GM23248 (cell line): ENCODE data around the gene RXRB. TPM values are rescaled to one million over a fixed set of nuclear protein-coding genes. Genes with fewer than 3 reads are reported as not detected.

Experiments
- DNase-seq: peaks from one replicate; pipeline ENCODE4 v3.0.0-alpha.2; 2015
- H2AFZ ChIP-seq: fragments of 200-600 bp; sonication (generic); 2 replicates; pipeline ENCODE4 v1.6.1; 2016; ENCODE audit warnings: antibody characterized with exemption
- H3F3A ChIP-seq: fragments of 200-600 bp; sonication (generic); 2 replicates; pipeline ENCODE4 v1.6.1; 2016; ENCODE audit warnings: mild to moderate bottlenecking, antibody characterized with exemption, mixed run types; ENCODE audit not compliant: insufficient read depth
- H3K27ac ChIP-seq: fragments of 200-600 bp; sonication (generic); 2 replicates; pipeline ENCODE4 v1.5.1; 2016; ENCODE audit warnings: mild to moderate bottlenecking
- H3K27me3 ChIP-seq: fragments of 200-600 bp; sonication (generic); replicated peaks from 2 replicates; pipeline ENCODE4 v1.6.1; 2016; ENCODE audit warnings: mild to moderate bottlenecking; ENCODE audit not compliant: insufficient read depth
- H3K36me3 ChIP-seq: fragments of 200-600 bp; sonication (generic); 2 replicates; pipeline ENCODE4 v1.6.1; 2016; ENCODE audit warnings: low read depth, mild to moderate bottlenecking
- H3K4me1 ChIP-seq: fragments of 200-600 bp; sonication (generic); 2 replicates; pipeline ENCODE4 v1.6.1; 2016; ENCODE audit warnings: mild to moderate bottlenecking; ENCODE audit not compliant: insufficient read depth
- H3K4me2 ChIP-seq: fragments of 200-600 bp; sonication (generic); one replicate; pipeline ENCODE4 v1.6.1; 2016; ENCODE audit warnings: mild to moderate bottlenecking; ENCODE audit not compliant: unreplicated experiment
- H3K4me3 ChIP-seq: fragments of 200-600 bp; sonication (generic); 2 replicates; pipeline ENCODE4 v1.5.1; 2016; ENCODE audit warnings: mild to moderate bottlenecking
- H3K79me2 ChIP-seq: fragments of 200-600 bp; sonication (generic); 2 replicates; pipeline ENCODE4 v1.6.1; 2016; ENCODE audit warnings: mild to moderate bottlenecking; ENCODE audit not compliant: insufficient read depth
- H3K9ac ChIP-seq: fragments of 200-600 bp; sonication (generic); 2 replicates; pipeline ENCODE4 v1.6.1; 2016; ENCODE audit warnings: mild to moderate bottlenecking
- H3K9me2 ChIP-seq: fragments of 200-600 bp; sonication (generic); 2 replicates; pipeline ENCODE4 v1.6.1; 2016; ENCODE audit warnings: mixed run types, mild to moderate bottlenecking, moderate library complexity; ENCODE audit not compliant: insufficient read depth
- H3K9me3 ChIP-seq: fragments of 200-600 bp; sonication (generic); one replicate; pipeline ENCODE4 v1.6.1; 2017; ENCODE audit warnings: low read depth
- H4K20me1 ChIP-seq: fragments of 200-600 bp; sonication (generic); 2 replicates; pipeline ENCODE4 v1.6.0; 2016; ENCODE audit not compliant: insufficient read depth
- EZH2 ChIP-seq: fragments of 200-600 bp; sonication (generic); IDR thresholded peaks from 2 replicates; pipeline ENCODE4 v1.6.1; 2018; ENCODE audit warnings: antibody characterized with exemption, mild to moderate bottlenecking; ENCODE audit not compliant: insufficient read depth, poor library complexity, severe bottlenecking
- EZH2phosphoT487 ChIP-seq: fragments of 200-600 bp; sonication (generic); IDR thresholded peaks from 2 replicates; pipeline ENCODE4 v1.6.1; 2018; ENCODE audit warnings: antibody characterized with exemption, moderate library complexity, mild to moderate bottlenecking, low read depth; ENCODE audit not compliant: insufficient read depth
- WGBS, 2 experiments: methylation state at CpG; one replicate each; pipeline ENCODE4 v1.1.6; 2015 to 2017; ENCODE audit warnings: low lambda C conversion rate in 2 of 2, low coverage in 1 of 2; ENCODE audit errors: missing lambda C conversion rate in 2 of 2; 5-methylcytosine and 5-hydroxymethylcytosine counted together
- in situ Hi-C: fragments of 300-500 bp; cut with MboI; formaldehyde crosslinking; loops from 2 replicates; pipeline ENCODE4 v1.15.0; 2020
- polyA plus RNA-seq: library from polyadenylated mRNA; unstranded; fragments of >200 nt; fragmentation: Nextera tagmentation; extraction: Ambion mirVana; gene quantifications from 2 replicates; pipeline ENCODE4 v1.2.1, GENCODE V29; 2016
- total RNA-seq: library from RNA; depleted of rRNA; stranded (reverse); fragments of >200 nt; shearing (Covaris generic); gene quantifications from 2 replicates; pipeline ENCODE4 v1.2.3, GENCODE V29; 2014; rRNA removed

RXRB gene
- total RNA-seq (27.7 and 28.8 TPM in 2 replicates), polyA plus RNA-seq (28.1 and 28.9 TPM in 2 replicates)

DNA sequence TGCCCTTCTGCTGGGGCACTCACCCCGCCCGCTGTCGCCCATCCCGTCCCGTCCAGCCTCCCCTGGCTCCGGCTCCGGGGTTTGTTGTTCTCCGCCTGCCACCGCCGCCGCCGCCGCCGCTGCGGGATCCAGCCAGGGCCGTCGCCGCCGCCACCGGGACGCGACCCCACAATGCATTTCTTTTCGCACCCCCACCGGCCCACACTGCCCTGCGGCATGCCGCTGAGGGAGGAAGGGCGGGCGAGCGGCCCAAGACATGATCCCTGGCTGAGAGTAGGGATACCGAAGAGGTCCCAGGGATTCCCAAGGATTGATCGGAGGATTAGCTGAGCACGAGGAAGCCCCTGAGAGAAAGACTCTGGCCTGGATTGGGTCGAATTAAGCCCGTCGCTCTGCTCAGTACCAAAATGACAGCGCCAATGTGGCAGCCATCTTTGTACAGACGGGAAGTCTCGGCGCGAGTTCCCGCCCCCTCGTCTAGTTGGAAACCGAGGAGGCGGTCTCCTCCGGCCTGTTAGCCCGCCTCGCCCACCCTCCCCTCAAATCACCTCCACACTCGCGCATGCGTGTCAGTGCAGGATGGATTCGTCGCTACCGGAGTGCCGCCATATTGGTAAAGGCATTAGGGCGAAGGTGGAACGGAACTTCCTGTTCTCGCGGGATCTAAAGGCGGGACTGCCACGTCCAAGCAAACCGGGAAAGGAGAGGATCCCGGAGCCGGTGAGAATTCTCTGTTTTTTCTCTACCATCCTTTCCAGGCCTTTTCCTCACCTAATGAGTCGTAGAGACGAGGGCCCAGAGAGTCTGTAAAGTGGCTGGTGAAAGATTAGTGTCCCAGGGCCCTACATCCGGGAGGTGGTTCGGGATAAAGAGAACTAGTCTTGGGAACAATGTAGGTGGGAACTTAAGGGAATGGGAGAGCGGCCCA is at the start of gene RXRB, which contains the start of gene SLC39A7:
TSS of gene RXRB (minus strand) at position 447 of the 928 bp plus-strand sequence. CDS start at position 258, 189 bp downstream.
TSS of gene SLC39A7 (plus strand) at position 649 of the 928 bp plus-strand sequence. CDS start 379 bp downstream, outside the sequence.
- H3K9ac ChIP-seq = peak within 1 kb of the TSS; percentile 100
- peak within 1 kb of the TSS; percentile 99 for H3K4me3 ChIP-seq
- H4K20me1 ChIP-seq = no peaks in the 10 kb centered on the region; the same call in 1 of the 2 replicates
- WGBS, 2 experiments = 1% methylated on average over 49 to 68 of the region's 68 CpGs
- H3K79me2 ChIP-seq = peaks cover 74% of the 10 kb centered on the region
- H3K36me3 ChIP-seq = peaks cover 17% of the 10 kb centered on the region
- no peaks in the 10 kb centered on the region for H3K27me3 ChIP-seq
- H3K4me2 ChIP-seq = peak within 1 kb of the TSS; percentile 100
- DNase-seq = peak; percentile 100
- H3K9me3 ChIP-seq = no peaks in the 10 kb centered on the region
- in situ Hi-C loops = no loop called here
- H3F3A ChIP-seq = peaks cover 42% of the 10 kb centered on the region
- H3K4me1 ChIP-seq = peaks cover 22% of the 10 kb centered on the region
- H2AFZ ChIP-seq = peak within 1 kb of the TSS; percentile 77
- H3K9me2 ChIP-seq = no peaks in the 10 kb centered on the region
- TF ChIP-seq EZH2 (no peak), EZH2phosphoT487 (no peak)
- peak within 1 kb of the TSS; percentile 99 for H3K27ac ChIP-seq

GRCh38 chr6:33249732-33250630 is 49.5 kb upstream of the RXRB start:
- WGBS, 2 experiments = 1 to 2% methylated on average over 15 of the region's 15 CpGs
- Histone ChIP-seq H3K4me2 (peak overlapping the region; percentile 88), H3K9me3 (no peaks in the 10 kb centered on the region), H4K20me1 (no peaks in the 10 kb centered on the region), H3K9me2 (no peaks in the 10 kb centered on the region), H3K4me1 (peaks cover 45% of the 10 kb centered on the region), H3K4me3 (peak overlapping the region; percentile 78), H3K36me3 (no peaks in the 10 kb centered on the region), H3F3A (peaks cover 36% of the 10 kb centered on the region), H3K27ac (peak overlapping the region; percentile 98), H3K27me3 (no peaks in the 10 kb centered on the region), H3K79me2 (peaks cover 14% of the 10 kb centered on the region), H3K9ac (peak overlapping the region; percentile 94), H2AFZ (peak overlapping the region; percentile 61)
- TF ChIP-seq EZH2 = no peak
- TF ChIP-seq EZH2phosphoT487 = no peak
- in situ Hi-C loops = loop anchor here (10.0 kb wide), 1 partner anchor 235 kb away; no protein-coding TSS in a partner anchor
- DNase-seq = peak; percentile 95

GRCh38 chr6:33248932-33249731 is 48.7 kb upstream of the RXRB start:
- Histone ChIP-seq H3K9ac (peak overlapping the region; percentile 95), H3K4me1 (peaks cover 45% of the 10 kb centered on the region), H3K9me3 (no peaks in the 10 kb centered on the region), H4K20me1 (no peaks in the 10 kb centered on the region), H3K4me3 (peak overlapping the region; percentile 78), H3K36me3 (no peaks in the 10 kb centered on the region), H3K9me2 (no peaks in the 10 kb centered on the region), H2AFZ (peak overlapping the region; percentile 81), H3K27ac (peak overlapping the region; percentile 98), H3F3A (peaks cover 36% of the 10 kb centered on the region), H3K79me2 (peaks cover 14% of the 10 kb centered on the region), H3K4me2 (peak overlapping the region; percentile 98), H3K27me3 (no peaks in the 10 kb centered on the region)
- TF ChIP-seq EZH2 = no peak
- TF ChIP-seq EZH2phosphoT487 = no peak
- peak; percentile 100 for DNase-seq
- in situ Hi-C loops = loop anchor here (10.0 kb wide), 1 partner anchor 234 kb away; no protein-coding TSS in a partner anchor
- 1 to 2% methylated on average over 57 to 58 of the region's 58 CpGs for WGBS, 2 experiments
